HepG2 (cell line): ENCODE measurements around the gene MSS51. TPM values are rescaled to one million over a fixed set of nuclear protein-coding genes. Genes with fewer than 3 reads are reported as not detected.
A peak's percentile ranks its signal among the peaks of the same experiment; 100 is the strongest.

Experiments
- ATAC-seq: fragments of 200-7000 bp; cut with Tn5 transposase; 3 replicates; pipeline ENCODE4 v1.9.1; 2020; ENCODE audit warnings: mild to moderate bottlenecking, moderate library complexity
- Bru-seq: library from RNA; stranded (reverse); fragments of 400-500 nt; gene quantifications from one replicate; lab custom pipeline; 2021; lab: Mats Ljungman, UMichigan
- BruChase-seq, 2 experiments: library from RNA; stranded (reverse); fragments of 400-500 nt; gene quantifications; one replicate each; lab custom pipeline; 2021; lab: Mats Ljungman, UMichigan
- BruUV-seq: library from RNA; stranded (reverse); fragments of 400-500 nt; replicated peaks from 2 replicates; lab custom pipeline; 2021; lab: Mats Ljungman, UMichigan
- CTCF ChIA-PET: fragments of 300-600 bp; formaldehyde crosslinking; extraction: SDS; loops from one replicate; lab custom pipeline; 2021; ENCODE audit warnings: low total read pairs, inconsistent platforms, low intra/inter-chr PET ratio; lab: Yijun Ruan, JAX
- POLR2A ChIA-PET: fragments of 350-600 bp; sonication (Branson Sonifier 250); formaldehyde crosslinking; loops from one replicate; lab custom pipeline; 2020; ENCODE audit warnings: antibody characterized with exemption, inconsistent platforms; lab: Yijun Ruan, JAX
- DNase-seq: peaks from one replicate; pipeline ENCODE4 v3.0.0-alpha.2; 2015; ENCODE audit warnings: low spot score
- FAIRE-seq: peaks from 3 replicates; lab custom pipeline; 2011; peaks lifted over from hg19 to GRCh38; lab: Jason Lieb, UNC
- H2AFZ ChIP-seq: one replicate; pipeline ENCODE4 v1.6.1; 2011; ENCODE audit warnings: low read length, inconsistent platforms
- H3K27ac ChIP-seq: fragments of 300-600 bp; 3 replicates; pipeline ENCODE4 v1.8.0; 2011; ENCODE audit warnings: mixed run types, mild to moderate bottlenecking, mixed read lengths, low read length, inconsistent platforms; ENCODE audit not compliant: insufficient read depth; ENCODE audit errors: extremely low read length
- H3K27me3 ChIP-seq, 2 experiments: fragments of 200-600 bp in 1 of 2; 2 replicates in 1 of 2; 3 replicates in 1 of 2; pipeline versions ENCODE4 v1.6.0 to v1.8.0; 2011; ENCODE audit warnings: low read length in 2 of 2, mild to moderate bottlenecking in 2 of 2, moderate library complexity in 2 of 2, inconsistent platforms in 1 of 2; ENCODE audit not compliant: insufficient read depth in 2 of 2, control insufficient read depth in 1 of 2
- H3K36me3 ChIP-seq, 2 experiments: fragments of 200-600 bp in 1 of 2; replicated peaks in 1 of 2; 2 replicates in 1 of 2; 3 replicates in 1 of 2; pipeline versions ENCODE4 v1.5.1 to v1.8.0; 2011; ENCODE audit warnings: low read length in 2 of 2, inconsistent platforms in 1 of 2; ENCODE audit not compliant: insufficient read depth in 2 of 2, control insufficient read depth in 1 of 2
- H3K4me1 ChIP-seq: 2 replicates; pipeline ENCODE4 v1.5.1; 2012; ENCODE audit warnings: low read length, inconsistent platforms; ENCODE audit not compliant: insufficient read depth
- H3K4me2 ChIP-seq: 2 replicates; pipeline ENCODE4 v1.6.0; 2011; ENCODE audit warnings: low read depth, low read length, inconsistent platforms
- H3K4me3 ChIP-seq, 3 experiments: fragments of 200-600 bp in 1 of 3; sonication (generic), shearing (Covaris generic) in 1 of 3; replicated peaks in 1 of 3; 2 replicates each; pipeline ENCODE4 v1.5.1; 2011 to 2016; ENCODE audit warnings: low read length in 3 of 3, inconsistent platforms in 2 of 3, low read depth in 2 of 3, mild to moderate bottlenecking in 2 of 3, control low read depth in 1 of 3, mixed read lengths in 1 of 3; ENCODE audit not compliant: insufficient read depth in 1 of 3
- H3K79me2 ChIP-seq: one replicate; pipeline ENCODE4 v1.6.1; 2011; ENCODE audit warnings: low read length, inconsistent platforms; ENCODE audit not compliant: insufficient read depth
- H3K9ac ChIP-seq: 2 replicates; pipeline ENCODE4 v1.6.0; 2011; ENCODE audit warnings: mild to moderate bottlenecking, low read depth, low read length, inconsistent platforms; ENCODE audit not compliant: insufficient read depth
- H3K9me3 ChIP-seq: 2 replicates; pipeline ENCODE4 v1.5.1; 2012; ENCODE audit warnings: mild to moderate bottlenecking, low read length
- H4K20me1 ChIP-seq: 2 replicates; pipeline ENCODE4 v1.6.0; 2011; ENCODE audit warnings: inconsistent platforms, mild to moderate bottlenecking, low read length, moderate library complexity; ENCODE audit not compliant: insufficient read depth
- FOXM1 ChIP-seq: sonication (generic); formaldehyde crosslinking; IDR thresholded peaks from 2 replicates; pipeline ENCODE4 v1.5.0; 2020; ENCODE audit warnings: missing genetic modification reagents
- MED1 ChIP-seq: sonication (generic); formaldehyde crosslinking; IDR thresholded peaks from 2 replicates; pipeline ENCODE4 v1.4.0; 2020; ENCODE audit warnings: missing genetic modification reagents
- MLLT10 ChIP-seq: sonication (generic); formaldehyde crosslinking; IDR thresholded peaks from 2 replicates; pipeline ENCODE4 v1.4.0; 2020; ENCODE audit warnings: missing genetic modification reagents
- POLR2G ChIP-seq: fragments of 200-400 bp; formaldehyde crosslinking; IDR thresholded peaks from 2 replicates; pipeline ENCODE4 v1.6.1; 2018; ENCODE audit warnings: mild to moderate bottlenecking, low read depth, low read length, moderate library complexity
- REXO4 ChIP-seq: sonication (generic); formaldehyde crosslinking; IDR thresholded peaks from 2 replicates; pipeline ENCODE4 v1.8.0; 2022; ENCODE audit warnings: missing genetic modification reagents, mild to moderate bottlenecking, borderline replicate concordance
- TOPORS ChIP-seq: sonication (generic); formaldehyde crosslinking; IDR thresholded peaks from 2 replicates; pipeline ENCODE4 v1.8.0; 2023; ENCODE audit warnings: mild to moderate bottlenecking, missing genetic modification reagents
- ZBTB44 ChIP-seq: sonication (generic); formaldehyde crosslinking; IDR thresholded peaks from 2 replicates; pipeline ENCODE4 v1.4.0; 2020; ENCODE audit warnings: missing genetic modification reagents
- ZNF160 ChIP-seq: sonication (generic); formaldehyde crosslinking; IDR thresholded peaks from 2 replicates; pipeline ENCODE4 v1.8.0; 2022; ENCODE audit warnings: mild to moderate bottlenecking, inconsistent platforms, missing genetic modification reagents
- ZNF234 ChIP-seq: sonication (generic); formaldehyde crosslinking; conservative IDR thresholded peaks from 2 replicates; pipeline ENCODE4 v1.5.1; 2020; ENCODE audit warnings: mild to moderate bottlenecking, missing genetic modification reagents
- ZNF563 ChIP-seq: sonication (generic); formaldehyde crosslinking; IDR thresholded peaks from 2 replicates; pipeline ENCODE4 v1.8.0; 2022; ENCODE audit warnings: mild to moderate bottlenecking, moderate library complexity, missing genetic modification reagents
- ZNF605 ChIP-seq: sonication (generic); formaldehyde crosslinking; IDR thresholded peaks from 2 replicates; pipeline ENCODE4 v1.8.0; 2022; ENCODE audit warnings: mild to moderate bottlenecking, missing genetic modification reagents
- ZSCAN21 ChIP-seq: sonication (generic); formaldehyde crosslinking; IDR thresholded peaks from 2 replicates; pipeline ENCODE4 v1.8.0; 2022; ENCODE audit warnings: mild to moderate bottlenecking, missing genetic modification reagents, moderate library complexity, borderline replicate concordance
- WGBS: methylation state at CpG from one replicate; pipeline ENCODE4 v1.1.6; 2017; ENCODE audit warnings: low lambda C conversion rate; 5-methylcytosine and 5-hydroxymethylcytosine counted together
- in situ Hi-C: cut with HindIII; loops from 2 replicates; pipeline ENCODE4 v1.10.0; 2017; ENCODE audit warnings: low pct_unique_long_range_greater_than_20kb; ENCODE audit not compliant: extremely low pct_ligation_motif_present
- intact Hi-C: fragments of 100-400 bp; cut with micrococcal nuclease; formaldehyde crosslinking; loops from one replicate; pipeline ENCODE4 v1.10.0; 2022; ENCODE audit not compliant: unreplicated experiment
- long read RNA-seq, 2 experiments: library from RNA in 1 of 2; library from polyadenylated mRNA in 1 of 2; stranded (forward) in 1 of 2; unstranded in 1 of 2; transcript quantifications; one replicate each; pipeline ENCODE4 v2.0.0, GENCODE V29; 2019 to 2022
- polyA minus RNA-seq, 3 experiments: library from RNA; depleted of rRNA, polyadenylated mRNA; stranded (reverse); fragments of >200 nt; gene quantifications; 2 replicates each; pipeline ENCODE4 v1.2.3, GENCODE V29; 2011; ENCODE audit warnings: low replicate concordance in 1 of 3
- polyA plus RNA-seq, 8 experiments: library from polyadenylated mRNA; depleted of rRNA in 3 of 8; stranded (reverse) in 7 of 8; unstranded in 1 of 8; fragments of >200 nt; fragmentation: Illumina TruSeq in 4 of 8; extraction: Trizol in 4 of 8; gene quantifications; 2 replicates each; pipeline versions ENCODE4 v1.2.1 to v1.2.3, GENCODE V29; 2011 to 2016; ENCODE audit warnings: low read depth in 4 of 8, missing spikeins in 1 of 8, mixed read lengths in 1 of 8; ENCODE audit not compliant: insufficient read depth in 1 of 8
- total RNA-seq, 5 experiments: library from RNA; depleted of rRNA; stranded (reverse); fragments of >200 nt; fragmentation: Illumina TruSeq; extraction: Trizol; gene quantifications; 2 replicates each; pipeline ENCODE4 v1.2.3, GENCODE V29; 2016; ENCODE audit warnings: low read depth in 1 of 5

MSS51 gene
- total RNA-seq (2016; rRNA removed; fragmentation: Illumina TruSeq; extraction: Trizol), result 0.18 and 0.91 TPM in 2 replicates
- 0.09 and 0.20 TPM in 2 replicates for total RNA-seq (2016; cell fraction: cytosol; rRNA removed; fragmentation: Illumina TruSeq; extraction: Trizol; ENCODE audit: low read depth)
- total RNA-seq (2016; cell fraction: insoluble cytoplasmic fraction; rRNA removed; fragmentation: Illumina TruSeq; extraction: Trizol), result 0.25 and 0.78 TPM in 2 replicates
- 0.12 and 0.24 TPM in 2 replicates for total RNA-seq (2016; cell fraction: membrane; rRNA removed; fragmentation: Illumina TruSeq; extraction: Trizol)
- 1.7 and 1.8 TPM in 2 replicates for total RNA-seq (2016; cell fraction: nucleus; rRNA removed; fragmentation: Illumina TruSeq; extraction: Trizol)
- polyA plus RNA-seq (2011; rRNA removed), result 2.3 and 2.4 TPM in 2 replicates
- 0.52 and 0.54 TPM in 2 replicates for polyA plus RNA-seq (2011; cell fraction: cytosol; rRNA removed)
- 7.4 and 7.6 TPM in 2 replicates for polyA plus RNA-seq (2011; cell fraction: nucleus; rRNA removed)
- polyA plus RNA-seq (2012), result 0.76 and 1.1 TPM in 2 replicates
- polyA plus RNA-seq (2016; cell fraction: cytosol; fragmentation: Illumina TruSeq; extraction: Trizol; ENCODE audit: low read depth), result 0.09 TPM in 1 of 2 replicates, not detected in the other
- polyA plus RNA-seq (2016; cell fraction: insoluble cytoplasmic fraction; fragmentation: Illumina TruSeq; extraction: Trizol; ENCODE audit: low read depth), result 0.12 and 0.15 TPM in 2 replicates
- polyA plus RNA-seq (2016; cell fraction: membrane; fragmentation: Illumina TruSeq; extraction: Trizol; ENCODE audit: low read depth), result 0.11 and 0.16 TPM in 2 replicates
- 2.8 and 3.4 TPM in 2 replicates for polyA plus RNA-seq (2016; cell fraction: nucleus; fragmentation: Illumina TruSeq; extraction: Trizol; ENCODE audit: insufficient read depth, low read depth)
- 2.2 and 2.7 TPM in 2 replicates for polyA minus RNA-seq (2011; rRNA and poly(A)+ RNA removed; ENCODE audit: low replicate concordance)
- 0.26 and 0.30 TPM in 2 replicates for polyA minus RNA-seq (2011; cell fraction: cytosol; rRNA and poly(A)+ RNA removed)
- 6.8 and 7.6 TPM in 2 replicates for polyA minus RNA-seq (2011; cell fraction: nucleus; rRNA and poly(A)+ RNA removed)
- Bru-seq, nascent RNA, result percentile 60 among the genes with signal in this experiment
- BruChase-seq, experiment 1, labeled RNA remaining after a 6-hour chase, result percentile 66 among the genes with signal in this experiment
- BruChase-seq, experiment 2, labeled RNA remaining after a 2-hour chase, result percentile 68 among the genes with signal in this experiment
- long read RNA-seq, experiment 1, result 0 reads
- long read RNA-seq, experiment 2, result 0 reads

- intact Hi-C loops, result no loop called here
- DNase-seq, result no peak
- H3K27ac ChIP-seq, result no peak within 1 kb of the TSS
- H3K9ac ChIP-seq, result no peak within 1 kb of the TSS
- H3K4me3 ChIP-seq, result no peak within 1 kb of the TSS
- no peaks in the 10 kb centered on the region for H3K79me2 ChIP-seq
- FAIRE-seq, result no peak
- no peak within 1 kb of the TSS for H3K4me2 ChIP-seq
- H3K36me3 ChIP-seq, result peaks cover 5 to 8% of the 10 kb centered on the region in 2 experiments
- no peaks in the 10 kb centered on the region for H3K9me3 ChIP-seq
- in situ Hi-C loops, result no loop called here
- H4K20me1 ChIP-seq, result no peaks in the 10 kb centered on the region
- no TSS peak for BruUV-seq
- peaks cover 14% of the 10 kb centered on the region for H3K4me1 ChIP-seq
- no peak for ATAC-seq
- no peak within 1 kb of the TSS for H2AFZ ChIP-seq
- ChIA-PET POLR2A (no interaction called here), CTCF (no interaction called here)
- H3K27me3 ChIP-seq, result no peaks in the 10 kb centered on the region
- TF ChIP-seq ZNF563 (peak; percentile 27; the same call in 1 of the 2 replicates), ZNF605 (no peak), MLLT10 (no peak)
These were observed at the start of gene MSS51 for GRCh38 chr10:73433538-73433867. Gene MSS51 (minus strand): TSS chr10:73433561. CDS start chr10:73428284, 5,277 bp downstream.

- Histone ChIP-seq H3K9ac (no peak overlapping the region), H3K4me3 (no peak overlapping the region), H3K4me2 (no peak overlapping the region), H3K4me1 (no peaks in the 10 kb centered on the region), H3K36me3 (peaks cover 2 to 35% of the 10 kb centered on the region in 2 experiments; a peak in 3 of 5 replicates), H3K27me3 (no peaks in the 10 kb centered on the region), H4K20me1 (no peaks in the 10 kb centered on the region), H3K79me2 (no peaks in the 10 kb centered on the region), H3K9me3 (no peaks in the 10 kb centered on the region), H3K27ac (no peak overlapping the region), H2AFZ (no peak overlapping the region)
- TF ChIP-seq TOPORS (CRISPR knock-in tag), result no peak
- TF ChIP-seq ZNF234 (CRISPR knock-in tag), result no peak
- no peak for TF ChIP-seq ZNF160 (CRISPR knock-in tag)
- TF ChIP-seq POLR2G, result no peak
- no peak for TF ChIP-seq MED1
- TF ChIP-seq REXO4 (CRISPR knock-in tag), result no peak
- no peak for TF ChIP-seq FOXM1 (CRISPR knock-in tag)
- no peak for TF ChIP-seq ZBTB44 (CRISPR knock-in tag)
- no peak for TF ChIP-seq ZSCAN21 (CRISPR knock-in tag)
- intact Hi-C loops, result no loop called here
- ChIA-PET POLR2A (no interaction called here), CTCF (no interaction called here)
- WGBS, result 95% methylated on average over 7 of the region's 7 CpGs
- ATAC-seq, result no peak
- BruUV-seq, result no TSS peak
- DNase-seq, result no peak
- in situ Hi-C loops, result no loop called here
- no peak for FAIRE-seq
These were observed 46.8 kb upstream of the MSS51 start for GRCh38 chr10:73480158-73480557.
